ENCODE measurements around the gene ADGRA3. TPM values are rescaled to one million over a fixed set of nuclear protein-coding genes. Genes with fewer than 3 reads are reported as not detected.

ADGRA3 gene
- total and polyA plus RNA-seq, 2 of the 13 experiments (the other 11 are each of a cell fraction or from before 2014, with no cell fraction given), result 32.2 to 40.8 TPM

DNA sequence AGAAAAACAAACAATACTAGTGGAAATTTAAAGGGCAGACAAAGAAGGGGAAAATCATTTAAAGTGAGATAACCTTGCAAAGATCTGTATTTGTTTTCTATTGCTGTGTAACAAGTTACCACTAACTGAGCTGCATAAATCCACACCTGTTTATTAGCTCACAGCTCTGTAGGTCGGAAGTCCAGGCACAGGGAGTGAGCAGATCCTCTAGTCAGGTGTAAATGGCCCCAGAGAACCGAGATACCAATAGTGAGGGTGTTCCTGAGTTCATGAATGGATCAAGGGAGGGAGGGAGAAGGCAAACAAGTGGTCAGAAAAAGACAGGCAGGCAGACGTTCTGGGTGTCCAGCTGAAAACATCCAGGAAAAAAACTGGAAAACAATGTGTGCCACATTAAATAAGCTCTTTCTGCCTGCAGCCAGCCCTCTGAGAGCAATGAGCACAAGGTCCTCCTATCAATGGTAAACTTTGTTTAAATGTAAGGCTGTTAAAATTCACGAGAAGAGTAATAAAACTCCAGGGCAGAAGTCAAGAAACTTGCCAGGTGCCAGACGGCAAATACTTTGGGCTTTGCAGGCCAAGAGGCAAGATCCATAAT, 25.0 kb downstream of the ADGRA3 start (continued):
- TF ChIP-seq RBAK (CRISPR knock-in tag; IDR thresholded peaks at IDR 0.05), result 0 out of 2 replicates have a peak, but pooled peaks have one; percentile 71
- TF ChIP-seq SOX13 (IDR thresholded peaks at IDR 0.05), result no peak
- peak in 1 of 2 experiments; percentile 25; a peak in 1 of 4 replicates for TF ChIP-seq SOX13 (CRISPR knock-in tag; conservative IDR thresholded peaks at IDR 0.05 in 1 of 2, IDR thresholded peaks at IDR 0.05 in 1 of 2)
- TF ChIP-seq, protein P1, sequence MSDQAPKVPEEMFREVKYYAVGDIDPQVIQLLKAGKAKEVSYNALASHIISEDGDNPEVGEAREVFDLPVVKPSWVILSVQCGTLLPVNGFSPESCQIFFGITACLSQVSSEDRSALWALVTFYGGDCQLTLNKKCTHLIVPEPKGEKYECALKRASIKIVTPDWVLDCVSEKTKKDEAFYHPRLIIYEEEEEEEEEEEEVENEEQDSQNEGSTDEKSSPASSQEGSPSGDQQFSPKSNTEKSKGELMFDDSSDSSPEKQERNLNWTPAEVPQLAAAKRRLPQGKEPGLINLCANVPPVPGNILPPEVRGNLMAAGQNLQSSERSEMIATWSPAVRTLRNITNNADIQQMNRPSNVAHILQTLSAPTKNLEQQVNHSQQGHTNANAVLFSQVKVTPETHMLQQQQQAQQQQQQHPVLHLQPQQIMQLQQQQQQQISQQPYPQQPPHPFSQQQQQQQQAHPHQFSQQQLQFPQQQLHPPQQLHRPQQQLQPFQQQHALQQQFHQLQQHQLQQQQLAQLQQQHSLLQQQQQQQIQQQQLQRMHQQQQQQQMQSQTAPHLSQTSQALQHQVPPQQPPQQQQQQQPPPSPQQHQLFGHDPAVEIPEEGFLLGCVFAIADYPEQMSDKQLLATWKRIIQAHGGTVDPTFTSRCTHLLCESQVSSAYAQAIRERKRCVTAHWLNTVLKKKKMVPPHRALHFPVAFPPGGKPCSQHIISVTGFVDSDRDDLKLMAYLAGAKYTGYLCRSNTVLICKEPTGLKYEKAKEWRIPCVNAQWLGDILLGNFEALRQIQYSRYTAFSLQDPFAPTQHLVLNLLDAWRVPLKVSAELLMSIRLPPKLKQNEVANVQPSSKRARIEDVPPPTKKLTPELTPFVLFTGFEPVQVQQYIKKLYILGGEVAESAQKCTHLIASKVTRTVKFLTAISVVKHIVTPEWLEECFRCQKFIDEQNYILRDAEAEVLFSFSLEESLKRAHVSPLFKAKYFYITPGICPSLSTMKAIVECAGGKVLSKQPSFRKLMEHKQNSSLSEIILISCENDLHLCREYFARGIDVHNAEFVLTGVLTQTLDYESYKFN (CRISPR knock-in tag; conservative IDR thresholded peaks at IDR 0.05), result peak; percentile 38; the same call in 1 of the 2 replicates
- no peak for TF ChIP-seq YY1 (IDR thresholded peaks at IDR 0.05; ENCODE audit: insufficient read depth, insufficient replicate concordance, low read depth, low read length)
- 0 out of 2 replicates have a peak, but pooled peaks have one; percentile 28 for TF ChIP-seq HDAC1 (CRISPR knock-in tag; IDR thresholded peaks at IDR 0.05)
- TF ChIP-seq, protein P2, sequence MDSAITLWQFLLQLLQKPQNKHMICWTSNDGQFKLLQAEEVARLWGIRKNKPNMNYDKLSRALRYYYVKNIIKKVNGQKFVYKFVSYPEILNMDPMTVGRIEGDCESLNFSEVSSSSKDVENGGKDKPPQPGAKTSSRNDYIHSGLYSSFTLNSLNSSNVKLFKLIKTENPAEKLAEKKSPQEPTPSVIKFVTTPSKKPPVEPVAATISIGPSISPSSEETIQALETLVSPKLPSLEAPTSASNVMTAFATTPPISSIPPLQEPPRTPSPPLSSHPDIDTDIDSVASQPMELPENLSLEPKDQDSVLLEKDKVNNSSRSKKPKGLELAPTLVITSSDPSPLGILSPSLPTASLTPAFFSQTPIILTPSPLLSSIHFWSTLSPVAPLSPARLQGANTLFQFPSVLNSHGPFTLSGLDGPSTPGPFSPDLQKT (CRISPR knock-in tag; IDR thresholded peaks at IDR 0.05; ENCODE audit: borderline replicate concordance), result no peak
- peak; percentile 26; the same call in 1 of the 2 replicates for TF ChIP-seq ELF3 (CRISPR knock-in tag; IDR thresholded peaks at IDR 0.05)
- TF ChIP-seq, protein P3, sequence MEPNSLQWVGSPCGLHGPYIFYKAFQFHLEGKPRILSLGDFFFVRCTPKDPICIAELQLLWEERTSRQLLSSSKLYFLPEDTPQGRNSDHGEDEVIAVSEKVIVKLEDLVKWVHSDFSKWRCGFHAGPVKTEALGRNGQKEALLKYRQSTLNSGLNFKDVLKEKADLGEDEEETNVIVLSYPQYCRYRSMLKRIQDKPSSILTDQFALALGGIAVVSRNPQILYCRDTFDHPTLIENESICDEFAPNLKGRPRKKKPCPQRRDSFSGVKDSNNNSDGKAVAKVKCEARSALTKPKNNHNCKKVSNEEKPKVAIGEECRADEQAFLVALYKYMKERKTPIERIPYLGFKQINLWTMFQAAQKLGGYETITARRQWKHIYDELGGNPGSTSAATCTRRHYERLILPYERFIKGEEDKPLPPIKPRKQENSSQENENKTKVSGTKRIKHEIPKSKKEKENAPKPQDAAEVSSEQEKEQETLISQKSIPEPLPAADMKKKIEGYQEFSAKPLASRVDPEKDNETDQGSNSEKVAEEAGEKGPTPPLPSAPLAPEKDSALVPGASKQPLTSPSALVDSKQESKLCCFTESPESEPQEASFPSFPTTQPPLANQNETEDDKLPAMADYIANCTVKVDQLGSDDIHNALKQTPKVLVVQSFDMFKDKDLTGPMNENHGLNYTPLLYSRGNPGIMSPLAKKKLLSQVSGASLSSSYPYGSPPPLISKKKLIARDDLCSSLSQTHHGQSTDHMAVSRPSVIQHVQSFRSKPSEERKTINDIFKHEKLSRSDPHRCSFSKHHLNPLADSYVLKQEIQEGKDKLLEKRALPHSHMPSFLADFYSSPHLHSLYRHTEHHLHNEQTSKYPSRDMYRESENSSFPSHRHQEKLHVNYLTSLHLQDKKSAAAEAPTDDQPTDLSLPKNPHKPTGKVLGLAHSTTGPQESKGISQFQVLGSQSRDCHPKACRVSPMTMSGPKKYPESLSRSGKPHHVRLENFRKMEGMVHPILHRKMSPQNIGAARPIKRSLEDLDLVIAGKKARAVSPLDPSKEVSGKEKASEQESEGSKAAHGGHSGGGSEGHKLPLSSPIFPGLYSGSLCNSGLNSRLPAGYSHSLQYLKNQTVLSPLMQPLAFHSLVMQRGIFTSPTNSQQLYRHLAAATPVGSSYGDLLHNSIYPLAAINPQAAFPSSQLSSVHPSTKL (CRISPR knock-in tag; IDR thresholded peaks at IDR 0.05), result peak; percentile 33; the same call in 1 of the 2 replicates
- TF ChIP-seq ZNF331 (CRISPR knock-in tag; IDR thresholded peaks at IDR 0.05), result 0 out of 2 replicates have a peak, but pooled peaks have one; percentile 22
- no peak for TF ChIP-seq MYNN (CRISPR knock-in tag; IDR thresholded peaks at IDR 0.05; ENCODE audit: low read depth)
- TF ChIP-seq FOSL2 (CRISPR knock-in tag; IDR thresholded peaks at IDR 0.05), result no peak
- TF ChIP-seq, protein P4, sequence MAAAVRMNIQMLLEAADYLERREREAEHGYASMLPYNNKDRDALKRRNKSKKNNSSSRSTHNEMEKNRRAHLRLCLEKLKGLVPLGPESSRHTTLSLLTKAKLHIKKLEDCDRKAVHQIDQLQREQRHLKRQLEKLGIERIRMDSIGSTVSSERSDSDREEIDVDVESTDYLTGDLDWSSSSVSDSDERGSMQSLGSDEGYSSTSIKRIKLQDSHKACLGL (CRISPR knock-in tag; IDR thresholded peaks at IDR 0.05), result no peak
- peak; percentile 39; the same call in 1 of the 2 replicates for TF ChIP-seq POGZ (CRISPR knock-in tag; IDR thresholded peaks at IDR 0.05)
- TF ChIP-seq, protein P5, sequence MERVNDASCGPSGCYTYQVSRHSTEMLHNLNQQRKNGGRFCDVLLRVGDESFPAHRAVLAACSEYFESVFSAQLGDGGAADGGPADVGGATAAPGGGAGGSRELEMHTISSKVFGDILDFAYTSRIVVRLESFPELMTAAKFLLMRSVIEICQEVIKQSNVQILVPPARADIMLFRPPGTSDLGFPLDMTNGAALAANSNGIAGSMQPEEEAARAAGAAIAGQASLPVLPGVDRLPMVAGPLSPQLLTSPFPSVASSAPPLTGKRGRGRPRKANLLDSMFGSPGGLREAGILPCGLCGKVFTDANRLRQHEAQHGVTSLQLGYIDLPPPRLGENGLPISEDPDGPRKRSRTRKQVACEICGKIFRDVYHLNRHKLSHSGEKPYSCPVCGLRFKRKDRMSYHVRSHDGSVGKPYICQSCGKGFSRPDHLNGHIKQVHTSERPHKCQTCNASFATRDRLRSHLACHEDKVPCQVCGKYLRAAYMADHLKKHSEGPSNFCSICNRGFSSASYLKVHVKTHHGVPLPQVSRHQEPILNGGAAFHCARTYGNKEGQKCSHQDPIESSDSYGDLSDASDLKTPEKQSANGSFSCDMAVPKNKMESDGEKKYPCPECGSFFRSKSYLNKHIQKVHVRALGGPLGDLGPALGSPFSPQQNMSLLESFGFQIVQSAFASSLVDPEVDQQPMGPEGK (CRISPR knock-in tag; IDR thresholded peaks at IDR 0.05), result 0 out of 2 replicates have a peak, but pooled peaks have one; percentile 16
